Gastroesophageal sphincter (tissue), 3 donors: ENCODE data around the gene TUT4.

Source experiments
- CTCF ChIP-seq, 4 experiments: fragments of 200-600 bp in 2 of 4; fragments of 450-650 bp in 2 of 4; sonication (generic) in 1 of 4; IDR thresholded peaks; one replicate each; pipeline ENCODE4 v1.5.1; 2017 to 2019; ENCODE audit warnings: antibody characterized with exemption in 4 of 4, mild to moderate bottlenecking in 2 of 4, moderate library complexity in 2 of 4
- POLR2A ChIP-seq, 2 donors: fragments of 450-650 bp; IDR thresholded peaks; one replicate each; pipeline ENCODE4 v1.6.1; 2017; ENCODE audit warnings: antibody characterized with exemption in 2 of 2, mild to moderate bottlenecking in 2 of 2, moderate library complexity in 1 of 2
- POLR2AphosphoS5 ChIP-seq: sonication (generic); formaldehyde crosslinking; IDR thresholded peaks from one replicate; pipeline ENCODE4 v1.6.1; 2017; ENCODE audit warnings: antibody characterized with exemption

GRCh38 chr1:52479076-52479475 lies 73.8 kb downstream of the TUT4 start:
- TF ChIP-seq POLR2AphosphoS5: no peak
- TF ChIP-seq CTCF (IDR thresholded peaks at IDR 0.05): no peak
- TF ChIP-seq POLR2A (IDR thresholded peaks at IDR 0.05): no peak
